Measurements from ENCODE around the gene RCN1. TPM values are rescaled to one million over a fixed set of nuclear protein-coding genes. Genes with fewer than 3 reads are reported as not detected.
"Not testable (repeated sequence)": the region's sequence is repeated elsewhere in the genome, so short reads cannot be mapped to it uniquely, and the experiment has no call there.

RCN1 gene
- total RNA-seq (10 to 100 TPM; 10.4 to 11.5 TPM), polyA plus RNA-seq (10 to 100 TPM in 1 of 3 donors, 1 to 10 TPM in 2; 5.8 to 15.6 (median 6.4) TPM), total RNA-seq (5.4 to 24.6 (median 10.1) reads per million in 6 experiments)

GRCh38 chr11:32090545-32091370 lies at the start of gene RCN1:
Gene RCN1, plus strand, starts transcription at chr11:32091074. Its CDS starts 123 bp downstream, at chr11:32091197.
- no peaks in the 10 kb centered on the region for H3K36me3 Mint-ChIP-seq
- peak within 1 kb of the TSS; percentile 77 to 91 (median 84) for H3K4me3 Mint-ChIP-seq
- peaks cover 21 to 36% (median 30%) of the 10 kb centered on the region in 4 donors for H3K4me1 Mint-ChIP-seq
- ATAC-seq (peak; percentile 64 to 68), DNase-seq (peak in 6 of 10 donors; percentile 3 to 39 (median 24))
- H3K27me3 Mint-ChIP-seq: peaks cover 10 to 15% (median 10%) of the 10 kb centered on the region in 5 donors
- POLR2A ChIA-PET: interaction anchor here (0.6 to 1.4 kb wide), 2 partner anchors 8 to 283 kb away, joined by 3 to 4 read pairs; no protein-coding TSS in a partner anchor
- no peaks in the 10 kb centered on the region for H3K9me3 Mint-ChIP-seq
- H3K27ac Mint-ChIP-seq: peak within 1 kb of the TSS; percentile 63 to 94 (median 91)

- Mint-ChIP-seq H3K4me1 (no peaks in the 10 kb centered on the region), H3K36me3 (no peaks in the 10 kb centered on the region), H3K27ac (no peak overlapping the region), H3K27me3 (peaks cover 6 to 48% (median 24%) of the 10 kb centered on the region in 5 donors), H3K4me3 (no peak overlapping the region), H3K9me3 (no peaks in the 10 kb centered on the region)
- ATAC-seq (no peak), DNase-seq (no peak)
- POLR2A ChIA-PET: no interaction called here
Observed at GRCh38 chr11:32043737-32044136, 47.1 kb upstream of the RCN1 start.

- no peak overlapping the region for H3K4me3 Mint-ChIP-seq
- POLR2A ChIA-PET: no interaction called here
- H3K9me3 Mint-ChIP-seq: no peaks in the 10 kb centered on the region
- H3K4me1 Mint-ChIP-seq: no peaks in the 10 kb centered on the region
- H3K36me3 Mint-ChIP-seq: no peaks in the 10 kb centered on the region
- ATAC-seq (no peak), DNase-seq (no peak)
- H3K27me3 Mint-ChIP-seq: peaks cover 6 to 43% (median 24%) of the 10 kb centered on the region in 5 donors
- H3K27ac Mint-ChIP-seq: no peak overlapping the region
Observed at GRCh38 chr11:32044158-32044863, 46.6 kb upstream of the RCN1 start.

- no peak for DNase-seq
- Mint-ChIP-seq H3K4me3 (no peak overlapping the region), H3K9me3 (no peaks in the 10 kb centered on the region), H3K27me3 (peaks cover 8 to 41% (median 17%) of the 10 kb centered on the region in 5 donors), H3K4me1 (no peaks in the 10 kb centered on the region), H3K36me3 (no peaks in the 10 kb centered on the region), H3K27ac (no peak overlapping the region)
- POLR2A ChIA-PET: no interaction called here
- no peak for ATAC-seq
Observed at GRCh38 chr11:32045456-32045855, 45.4 kb upstream of the RCN1 start.

GRCh38 chr11:32050264-32050663 lies 40.6 kb upstream of the RCN1 start:
- H3K4me3 Mint-ChIP-seq: no peak overlapping the region
- no peaks in the 10 kb centered on the region for H3K4me1 Mint-ChIP-seq
- ATAC-seq (no peak), DNase-seq (no peak)
- H3K36me3 Mint-ChIP-seq: no peaks in the 10 kb centered on the region
- peaks cover 11 to 53% (median 20%) of the 10 kb centered on the region in 5 donors for H3K27me3 Mint-ChIP-seq
- no peaks in the 10 kb centered on the region for H3K9me3 Mint-ChIP-seq
- no peak overlapping the region for H3K27ac Mint-ChIP-seq
- POLR2A ChIA-PET: interaction anchor here (0.5 kb wide), 1 partner anchor 239 kb away, joined by 5 read pairs; no protein-coding TSS in a partner anchor

GRCh38 chr11:32052215-32052614 lies 38.7 kb upstream of the RCN1 start:
- H3K36me3 Mint-ChIP-seq: no peaks in the 10 kb centered on the region
- no peaks in the 10 kb centered on the region for H3K9me3 Mint-ChIP-seq
- no peaks in the 10 kb centered on the region for H3K4me1 Mint-ChIP-seq
- no peak overlapping the region for H3K27ac Mint-ChIP-seq
- H3K4me3 Mint-ChIP-seq: no peak overlapping the region
- H3K27me3 Mint-ChIP-seq: peaks cover 12 to 45% (median 16%) of the 10 kb centered on the region in 5 donors
- POLR2A ChIA-PET: no interaction called here
- ATAC-seq (peak in 1 of 2 donors; percentile 28), DNase-seq (peak; percentile 11 to 67 (median 45))

GRCh38 chr11:32053151-32053888 lies 37.6 kb upstream of the RCN1 start:
- Mint-ChIP-seq H3K27me3 (peaks cover 12 to 39% (median 17%) of the 10 kb centered on the region in 5 donors), H3K27ac (no peak overlapping the region), H3K4me1 (no peaks in the 10 kb centered on the region), H3K4me3 (no peak overlapping the region), H3K36me3 (no peaks in the 10 kb centered on the region), H3K9me3 (no peaks in the 10 kb centered on the region)
- POLR2A ChIA-PET: no interaction called here
- DNase-seq: no peak
- ATAC-seq: no peak

- POLR2A ChIA-PET: no interaction called here
- Mint-ChIP-seq H3K27me3 (peaks cover 13 to 25% (median 16%) of the 10 kb centered on the region in 5 donors), H3K27ac (no peak overlapping the region), H3K4me1 (no peaks in the 10 kb centered on the region), H3K9me3 (no peaks in the 10 kb centered on the region), H3K36me3 (no peaks in the 10 kb centered on the region), H3K4me3 (no peak overlapping the region)
- DNase-seq (no peak), ATAC-seq (no peak)
Observed at GRCh38 chr11:32055861-32056260, 35.0 kb upstream of the RCN1 start.

GRCh38 chr11:32056438-32056837 lies 34.4 kb upstream of the RCN1 start:
- ATAC-seq: no peak
- Mint-ChIP-seq H3K27me3 (peaks cover 10 to 19% (median 13%) of the 10 kb centered on the region in 5 donors), H3K27ac (no peak overlapping the region), H3K4me1 (no peaks in the 10 kb centered on the region), H3K4me3 (no peak overlapping the region), H3K9me3 (no peaks in the 10 kb centered on the region), H3K36me3 (no peaks in the 10 kb centered on the region)
- POLR2A ChIA-PET: no interaction called here
- DNase-seq: no peak

GRCh38 chr11:32059686-32060462 lies 31.0 kb upstream of the RCN1 start:
- ATAC-seq: no peak
- peaks cover 0 to 15% (median 13%) of the 10 kb centered on the region in 5 donors for H3K27me3 Mint-ChIP-seq

GRCh38 chr11:32062540-32062939 lies 28.3 kb upstream of the RCN1 start:
- Mint-ChIP-seq H3K27ac (no peak overlapping the region), H3K27me3 (peaks cover 5 to 18% (median 14%) of the 10 kb centered on the region in 5 donors), H3K4me1 (no peaks in the 10 kb centered on the region), H3K36me3 (no peaks in the 10 kb centered on the region), H3K4me3 (no peak overlapping the region), H3K9me3 (no peaks in the 10 kb centered on the region)
- POLR2A ChIA-PET: no interaction called here
- no peak for DNase-seq
- ATAC-seq: no peak

More at GRCh38 chr11:32059686-32060462, 31.0 kb upstream of the RCN1 start:
- no peak overlapping the region for H3K27ac Mint-ChIP-seq
- no peaks in the 10 kb centered on the region for H3K36me3 Mint-ChIP-seq
- DNase-seq: no peak
- H3K9me3 Mint-ChIP-seq: no peaks in the 10 kb centered on the region
- no peak overlapping the region for H3K4me3 Mint-ChIP-seq
- H3K4me1 Mint-ChIP-seq: no peaks in the 10 kb centered on the region
- POLR2A ChIA-PET: no interaction called here

GRCh38 chr11:32063031-32063430 lies 27.8 kb upstream of the RCN1 start:
- H3K27ac Mint-ChIP-seq, POLR2A ChIA-PET, H3K9me3 Mint-ChIP-seq, DNase-seq, H3K36me3 Mint-ChIP-seq, H3K4me1 Mint-ChIP-seq, H3K4me3 Mint-ChIP-seq, ATAC-seq: not testable (repeated sequence)
- peaks cover 10 to 22% (median 16%) of the 10 kb centered on the region in 5 donors for H3K27me3 Mint-ChIP-seq

Data from naive thymus-derived CD8-positive, alpha-beta T cell (primary cell).